Transverse colon (tissue), 4 donors: ENCODE measurements around the gene ZSCAN30.

ENCODE experiments used
- EP300 ChIP-seq: sonication (generic); formaldehyde crosslinking; IDR thresholded peaks from one replicate; pipeline ENCODE4 v1.6.1; 2017; ENCODE audit warnings: antibody characterized with exemption, low read depth
- POLR2A ChIP-seq: fragments of 450-650 bp; IDR thresholded peaks from one replicate; pipeline ENCODE4 v1.6.1; 2016; ENCODE audit warnings: antibody characterized with exemption, mild to moderate bottlenecking, moderate library complexity
- POLR2AphosphoS5 ChIP-seq, 3 donors: sonication (generic); formaldehyde crosslinking; IDR thresholded peaks; one replicate each; pipeline ENCODE4 v1.6.1; 2016; ENCODE audit warnings: antibody characterized with exemption in 3 of 3
- TF ChIP-seq, protein P1 (sequence below), 5 experiments: fragments of 200-600 bp in 3 of 5; fragments of 450-650 bp in 2 of 5; sonication (generic) in 3 of 5; IDR thresholded peaks; 1 replicate in 2 of 5; 2 replicates in 3 of 5; pipeline ENCODE4 v1.5.1; 2016 to 2017; ENCODE audit warnings: antibody characterized with exemption in 5 of 5, inconsistent platforms in 3 of 5, mild to moderate bottlenecking in 2 of 5, moderate library complexity in 1 of 5

GRCh38 chr18:35264409-35264808, 25.6 kb downstream of the ZSCAN30 start:
- no peak for TF ChIP-seq POLR2AphosphoS5 (IDR thresholded peaks at IDR 0.05)
- TF ChIP-seq, protein P1, sequence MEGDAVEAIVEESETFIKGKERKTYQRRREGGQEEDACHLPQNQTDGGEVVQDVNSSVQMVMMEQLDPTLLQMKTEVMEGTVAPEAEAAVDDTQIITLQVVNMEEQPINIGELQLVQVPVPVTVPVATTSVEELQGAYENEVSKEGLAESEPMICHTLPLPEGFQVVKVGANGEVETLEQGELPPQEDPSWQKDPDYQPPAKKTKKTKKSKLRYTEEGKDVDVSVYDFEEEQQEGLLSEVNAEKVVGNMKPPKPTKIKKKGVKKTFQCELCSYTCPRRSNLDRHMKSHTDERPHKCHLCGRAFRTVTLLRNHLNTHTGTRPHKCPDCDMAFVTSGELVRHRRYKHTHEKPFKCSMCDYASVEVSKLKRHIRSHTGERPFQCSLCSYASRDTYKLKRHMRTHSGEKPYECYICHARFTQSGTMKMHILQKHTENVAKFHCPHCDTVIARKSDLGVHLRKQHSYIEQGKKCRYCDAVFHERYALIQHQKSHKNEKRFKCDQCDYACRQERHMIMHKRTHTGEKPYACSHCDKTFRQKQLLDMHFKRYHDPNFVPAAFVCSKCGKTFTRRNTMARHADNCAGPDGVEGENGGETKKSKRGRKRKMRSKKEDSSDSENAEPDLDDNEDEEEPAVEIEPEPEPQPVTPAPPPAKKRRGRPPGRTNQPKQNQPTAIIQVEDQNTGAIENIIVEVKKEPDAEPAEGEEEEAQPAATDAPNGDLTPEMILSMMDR (IDR thresholded peaks at IDR 0.05), result no peak
- no peak for TF ChIP-seq POLR2A
- no peak for TF ChIP-seq EP300
